ENCODE measurements around the gene MCHR2.

Gene MCHR2

DNA sequence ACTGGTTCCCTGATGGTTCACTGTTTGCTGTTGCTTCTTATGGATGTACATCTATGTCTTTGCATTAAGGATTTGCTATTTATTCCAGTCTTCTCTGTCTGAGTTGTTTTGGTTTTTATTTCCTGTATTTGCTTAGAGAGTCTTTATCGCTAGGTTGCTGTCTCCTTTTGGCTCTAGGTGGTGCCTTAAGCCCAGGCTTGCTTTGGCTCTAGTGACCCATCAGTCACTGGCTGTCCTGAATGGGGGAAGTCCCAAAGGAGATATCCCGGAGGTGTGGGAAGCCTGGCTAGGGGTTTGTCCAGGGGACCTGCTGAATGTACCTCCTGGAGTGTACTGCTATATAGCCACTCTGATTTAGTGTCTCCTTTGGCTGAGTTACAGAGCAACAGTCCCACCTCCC lies 53.4 kb downstream of the MCHR2 start:
- DNase-seq (ENCODE audit: low read depth in 1 of 2, low spot score in 1 of 2): no peak
- Histone ChIP-seq H3K4me3 (replicated peaks; ENCODE audit: insufficient read depth, low read length) (no peak overlapping the region), H3K27ac (replicated peaks) (no peak overlapping the region), H3K27me3 (ENCODE audit: insufficient read depth, poor library complexity, severe bottlenecking) (peaks cover 3% of the 10 kb centered on the region)
- TF ChIP-seq, protein P1, sequence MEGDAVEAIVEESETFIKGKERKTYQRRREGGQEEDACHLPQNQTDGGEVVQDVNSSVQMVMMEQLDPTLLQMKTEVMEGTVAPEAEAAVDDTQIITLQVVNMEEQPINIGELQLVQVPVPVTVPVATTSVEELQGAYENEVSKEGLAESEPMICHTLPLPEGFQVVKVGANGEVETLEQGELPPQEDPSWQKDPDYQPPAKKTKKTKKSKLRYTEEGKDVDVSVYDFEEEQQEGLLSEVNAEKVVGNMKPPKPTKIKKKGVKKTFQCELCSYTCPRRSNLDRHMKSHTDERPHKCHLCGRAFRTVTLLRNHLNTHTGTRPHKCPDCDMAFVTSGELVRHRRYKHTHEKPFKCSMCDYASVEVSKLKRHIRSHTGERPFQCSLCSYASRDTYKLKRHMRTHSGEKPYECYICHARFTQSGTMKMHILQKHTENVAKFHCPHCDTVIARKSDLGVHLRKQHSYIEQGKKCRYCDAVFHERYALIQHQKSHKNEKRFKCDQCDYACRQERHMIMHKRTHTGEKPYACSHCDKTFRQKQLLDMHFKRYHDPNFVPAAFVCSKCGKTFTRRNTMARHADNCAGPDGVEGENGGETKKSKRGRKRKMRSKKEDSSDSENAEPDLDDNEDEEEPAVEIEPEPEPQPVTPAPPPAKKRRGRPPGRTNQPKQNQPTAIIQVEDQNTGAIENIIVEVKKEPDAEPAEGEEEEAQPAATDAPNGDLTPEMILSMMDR (IDR thresholded peaks at IDR 0.05; ENCODE audit: insufficient read depth, low read length): no peak
- TF ChIP-seq, protein P2, sequence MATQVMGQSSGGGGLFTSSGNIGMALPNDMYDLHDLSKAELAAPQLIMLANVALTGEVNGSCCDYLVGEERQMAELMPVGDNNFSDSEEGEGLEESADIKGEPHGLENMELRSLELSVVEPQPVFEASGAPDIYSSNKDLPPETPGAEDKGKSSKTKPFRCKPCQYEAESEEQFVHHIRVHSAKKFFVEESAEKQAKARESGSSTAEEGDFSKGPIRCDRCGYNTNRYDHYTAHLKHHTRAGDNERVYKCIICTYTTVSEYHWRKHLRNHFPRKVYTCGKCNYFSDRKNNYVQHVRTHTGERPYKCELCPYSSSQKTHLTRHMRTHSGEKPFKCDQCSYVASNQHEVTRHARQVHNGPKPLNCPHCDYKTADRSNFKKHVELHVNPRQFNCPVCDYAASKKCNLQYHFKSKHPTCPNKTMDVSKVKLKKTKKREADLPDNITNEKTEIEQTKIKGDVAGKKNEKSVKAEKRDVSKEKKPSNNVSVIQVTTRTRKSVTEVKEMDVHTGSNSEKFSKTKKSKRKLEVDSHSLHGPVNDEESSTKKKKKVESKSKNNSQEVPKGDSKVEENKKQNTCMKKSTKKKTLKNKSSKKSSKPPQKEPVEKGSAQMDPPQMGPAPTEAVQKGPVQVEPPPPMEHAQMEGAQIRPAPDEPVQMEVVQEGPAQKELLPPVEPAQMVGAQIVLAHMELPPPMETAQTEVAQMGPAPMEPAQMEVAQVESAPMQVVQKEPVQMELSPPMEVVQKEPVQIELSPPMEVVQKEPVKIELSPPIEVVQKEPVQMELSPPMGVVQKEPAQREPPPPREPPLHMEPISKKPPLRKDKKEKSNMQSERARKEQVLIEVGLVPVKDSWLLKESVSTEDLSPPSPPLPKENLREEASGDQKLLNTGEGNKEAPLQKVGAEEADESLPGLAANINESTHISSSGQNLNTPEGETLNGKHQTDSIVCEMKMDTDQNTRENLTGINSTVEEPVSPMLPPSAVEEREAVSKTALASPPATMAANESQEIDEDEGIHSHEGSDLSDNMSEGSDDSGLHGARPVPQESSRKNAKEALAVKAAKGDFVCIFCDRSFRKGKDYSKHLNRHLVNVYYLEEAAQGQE (IDR thresholded peaks at IDR 0.05; ENCODE audit: insufficient replicate concordance, low read depth): no peak
- TF ChIP-seq GABPA (IDR thresholded peaks at IDR 0.05; ENCODE audit: low read depth) (no peak), SPI1 (IDR thresholded peaks at IDR 0.05; ENCODE audit: borderline replicate concordance, low read depth) (no peak), POLR2AphosphoS5 (IDR thresholded peaks at IDR 0.05; ENCODE audit: low read depth) (no peak)

GRCh38 chr6:99933129-99933528 lies 60.9 kb downstream of the MCHR2 start:
- no peak overlapping the region for H3K4me3 ChIP-seq (replicated peaks; ENCODE audit: insufficient read depth, low read length)
- DNase-seq (ENCODE audit: low read depth in 1 of 2, low spot score in 1 of 2): no peak
- H3K27me3 ChIP-seq (ENCODE audit: insufficient read depth, poor library complexity, severe bottlenecking): peaks cover 3% of the 10 kb centered on the region
- no peak for TF ChIP-seq POLR2AphosphoS5 (IDR thresholded peaks at IDR 0.05; ENCODE audit: low read depth)
- TF ChIP-seq, protein P2 (IDR thresholded peaks at IDR 0.05; ENCODE audit: insufficient replicate concordance, low read depth): no peak
- no peak for TF ChIP-seq SPI1 (IDR thresholded peaks at IDR 0.05; ENCODE audit: borderline replicate concordance, low read depth)
- TF ChIP-seq, protein P1 (IDR thresholded peaks at IDR 0.05; ENCODE audit: insufficient read depth, low read length): no peak
- TF ChIP-seq GABPA (IDR thresholded peaks at IDR 0.05; ENCODE audit: low read depth): no peak
- no peak overlapping the region for H3K27ac ChIP-seq (replicated peaks)

GRCh38 chr6:99912657-99913056 lies 81.4 kb downstream of the MCHR2 start:
- Histone ChIP-seq H3K27ac (replicated peaks) (no peak overlapping the region), H3K27me3 (ENCODE audit: insufficient read depth, poor library complexity, severe bottlenecking) (peaks cover 3% of the 10 kb centered on the region), H3K4me3 (replicated peaks; ENCODE audit: insufficient read depth, low read length) (no peak overlapping the region)
- TF ChIP-seq GABPA (IDR thresholded peaks at IDR 0.05; ENCODE audit: low read depth) (no peak), POLR2AphosphoS5 (IDR thresholded peaks at IDR 0.05; ENCODE audit: low read depth) (no peak), SPI1 (IDR thresholded peaks at IDR 0.05; ENCODE audit: borderline replicate concordance, low read depth) (no peak)
- TF ChIP-seq, protein P2 (IDR thresholded peaks at IDR 0.05; ENCODE audit: insufficient replicate concordance, low read depth): no peak
- TF ChIP-seq, protein P1 (IDR thresholded peaks at IDR 0.05; ENCODE audit: insufficient read depth, low read length): no peak
- DNase-seq (ENCODE audit: low read depth in 1 of 2, low spot score in 1 of 2): no peak
